ENCODE measurements around the gene CLK2. TPM values are rescaled to one million over a fixed set of nuclear protein-coding genes. Genes with fewer than 3 reads are reported as not detected.

The CLK2 gene
- total RNA-seq, 2 experiments from 2014 or later: 48.1 to 49.8 TPM

- no peak for TF ChIP-seq CTCF (IDR thresholded peaks at IDR 0.05)
- Histone ChIP-seq H3K27ac (ENCODE audit: low read depth in 1 of 2, low read length in 2 of 2) (no peak overlapping the region), H3K36me3 (ENCODE audit: insufficient read depth, low read length) (no peaks in the 10 kb centered on the region), H3K4me1 (ENCODE audit: insufficient read depth, low read length) (no peaks in the 10 kb centered on the region), H3K27me3 (ENCODE audit: control insufficient read depth in 1 of 2, insufficient read depth in 2 of 2, low read length in 2 of 2) (peaks cover 6 to 10% of the 10 kb centered on the region in 2 experiments), H3K9me3 (ENCODE audit: control insufficient read depth in 1 of 2, insufficient read depth in 1 of 2, low read length in 2 of 2) (peaks cover 0 to 3% of the 10 kb centered on the region in 2 experiments), H3K4me3 (ENCODE audit: low read length) (no peak overlapping the region)
- no peak for DNase-seq
- Mint-ChIP-seq H3K27ac (no peak overlapping the region), H3K36me3 (ENCODE audit: low read depth) (no peaks in the 10 kb centered on the region), H3K4me1 (ENCODE audit: low read depth) (no peaks in the 10 kb centered on the region), H3K4me3 (no peak overlapping the region), H3K9me3 (no peaks in the 10 kb centered on the region), H3K27me3 (peaks cover 21% of the 10 kb centered on the region)
- CTCF ChIA-PET: interaction anchor here (1.5 kb wide), 1 partner anchor 50 kb away, joined by 4 read pairs; no protein-coding TSS in a partner anchor
- no peak for ATAC-seq (ENCODE audit: poor library complexity)
- POLR2A ChIA-PET: no interaction called here
- intact Hi-C loops (cut with DNase I, micrococcal nuclease): no loop called here
These were observed 27.4 kb upstream of the CLK2 start for GRCh38 chr1:155300553-155301329.

DNA sequence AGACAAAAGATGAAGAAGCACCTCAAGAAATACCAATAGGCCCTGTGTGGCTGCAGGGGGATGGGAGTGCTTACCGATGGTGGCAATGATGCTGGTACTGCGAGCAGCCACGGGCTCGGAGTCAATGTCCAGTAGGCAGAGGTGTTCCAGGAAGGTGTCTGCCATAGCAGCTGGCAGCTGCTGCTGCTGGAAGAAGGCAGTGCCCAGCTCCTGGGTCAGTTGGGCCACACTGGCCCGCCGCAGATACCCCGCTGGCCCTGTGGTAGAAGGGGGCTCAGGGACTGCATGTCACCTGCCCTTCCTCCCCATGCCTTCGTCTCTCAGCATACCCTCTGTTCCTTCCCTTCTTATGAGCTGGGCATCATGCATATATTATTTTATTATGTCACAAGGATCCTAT lies 26.7 kb upstream of the CLK2 start:
- H3K27me3 Mint-ChIP-seq: peaks cover 26% of the 10 kb centered on the region
- Histone ChIP-seq H3K27ac (ENCODE audit: low read depth in 1 of 2, low read length in 2 of 2) (no peak overlapping the region), H3K9me3 (ENCODE audit: control insufficient read depth in 1 of 2, insufficient read depth in 1 of 2, low read length in 2 of 2) (peaks cover 0 to 10% of the 10 kb centered on the region in 2 experiments), H3K4me3 (ENCODE audit: low read length) (no peak overlapping the region), H3K27me3 (ENCODE audit: control insufficient read depth in 1 of 2, insufficient read depth in 2 of 2, low read length in 2 of 2) (peaks cover 13 to 18% of the 10 kb centered on the region in 2 experiments), H3K4me1 (ENCODE audit: insufficient read depth, low read length) (peaks cover 7% of the 10 kb centered on the region), H3K36me3 (ENCODE audit: insufficient read depth, low read length) (no peaks in the 10 kb centered on the region)
- CTCF ChIA-PET: no interaction called here
- no peaks in the 10 kb centered on the region for H3K9me3 Mint-ChIP-seq
- POLR2A ChIA-PET: no interaction called here
- H3K4me1 Mint-ChIP-seq (ENCODE audit: low read depth): no peaks in the 10 kb centered on the region
- H3K36me3 Mint-ChIP-seq (ENCODE audit: low read depth): no peaks in the 10 kb centered on the region
- H3K27ac Mint-ChIP-seq: no peak overlapping the region
- ATAC-seq (ENCODE audit: poor library complexity) (no peak), DNase-seq (no peak)
- intact Hi-C loops (cut with DNase I, micrococcal nuclease): no loop called here
- TF ChIP-seq CTCF (IDR thresholded peaks at IDR 0.05): no peak
- H3K4me3 Mint-ChIP-seq: no peak overlapping the region

DNA sequence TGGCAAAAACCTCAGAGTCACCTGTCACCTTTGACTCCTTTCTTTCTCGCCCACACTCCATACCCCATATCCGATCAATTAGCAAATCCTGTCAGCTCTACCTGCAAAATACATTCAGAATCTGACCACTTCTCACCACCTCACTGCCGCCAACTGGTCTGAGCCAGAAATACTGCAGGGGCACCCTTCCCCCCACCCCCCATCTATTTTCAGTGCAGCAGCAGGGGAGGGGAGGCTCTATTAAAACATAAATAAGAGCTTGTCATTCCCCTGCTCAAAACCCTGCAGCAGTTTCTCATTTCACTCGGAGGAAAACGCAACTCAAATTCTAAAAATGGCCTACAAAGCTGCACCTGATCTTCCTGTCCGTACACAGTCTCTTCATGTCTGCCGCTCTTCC lies 24.1 kb upstream of the CLK2 start:
- H3K27ac Mint-ChIP-seq: no peak overlapping the region
- Histone ChIP-seq H3K36me3 (ENCODE audit: insufficient read depth, low read length) (no peaks in the 10 kb centered on the region), H3K27ac (ENCODE audit: low read depth in 1 of 2, low read length in 2 of 2) (no peak overlapping the region), H3K4me1 (ENCODE audit: insufficient read depth, low read length) (peaks cover 13% of the 10 kb centered on the region), H3K4me3 (ENCODE audit: low read length) (no peak overlapping the region), H3K9me3 (ENCODE audit: control insufficient read depth in 1 of 2, insufficient read depth in 1 of 2, low read length in 2 of 2) (peaks cover 0 to 18% of the 10 kb centered on the region in 2 experiments), H3K27me3 (ENCODE audit: control insufficient read depth in 1 of 2, insufficient read depth in 2 of 2, low read length in 2 of 2) (peaks cover 25 to 28% of the 10 kb centered on the region in 2 experiments)
- DNase-seq: no peak
- H3K27me3 Mint-ChIP-seq: peaks cover 35% of the 10 kb centered on the region
- CTCF ChIA-PET: interaction anchor here (1.8 kb wide), 1 partner anchor 10 kb away, joined by 4 read pairs; no protein-coding TSS in a partner anchor
- no peaks in the 10 kb centered on the region for H3K4me1 Mint-ChIP-seq (ENCODE audit: low read depth)
- H3K36me3 Mint-ChIP-seq (ENCODE audit: low read depth): no peaks in the 10 kb centered on the region
- POLR2A ChIA-PET: interaction anchor here (0.7 kb wide), 1 partner anchor 1203 kb away, joined by 3 read pairs; no protein-coding TSS in a partner anchor
- intact Hi-C loops (cut with DNase I, micrococcal nuclease): no loop called here
- no peak for TF ChIP-seq CTCF (IDR thresholded peaks at IDR 0.05)
- no peak for ATAC-seq (ENCODE audit: poor library complexity)
- H3K9me3 Mint-ChIP-seq: no peaks in the 10 kb centered on the region
- no peak overlapping the region for H3K4me3 Mint-ChIP-seq

All from CD4-positive, alpha-beta T cell (primary cell).